Mesendoderm (in vitro differentiated cells): ENCODE results near the gene CFAP91.

Experiments
- DNase-seq: peaks from one replicate; pipeline ENCODE4 v3.0.0; 2013
- H2AK5ac ChIP-seq: 2 replicates; pipeline ENCODE4 v1.6.1; 2013; ENCODE audit warnings: low read length, inconsistent platforms
- H2BK120ac ChIP-seq: 2 replicates; pipeline ENCODE4 v1.6.1; 2013; ENCODE audit warnings: low read depth, mild to moderate bottlenecking, low read length, moderate library complexity, mixed read lengths
- H2BK15ac ChIP-seq: replicated peaks from 2 replicates; pipeline ENCODE4 v1.6.1; 2013; ENCODE audit warnings: low read depth, mild to moderate bottlenecking, moderate library complexity
- H2BK5ac ChIP-seq: 2 replicates; pipeline ENCODE4 v1.6.1; 2013; ENCODE audit warnings: low read length, inconsistent platforms
- H3K18ac ChIP-seq: 2 replicates; pipeline ENCODE4 v1.6.1; 2013; ENCODE audit warnings: mild to moderate bottlenecking, low read length, mixed read lengths
- H3K23ac ChIP-seq: one replicate; pipeline ENCODE4 v1.6.1; 2013; ENCODE audit warnings: low read length
- H3K27ac ChIP-seq: 2 replicates; pipeline ENCODE4 v1.5.1; 2013; ENCODE audit warnings: low read depth, mild to moderate bottlenecking, inconsistent platforms, low read length, moderate library complexity
- H3K27me3 ChIP-seq: 2 replicates; pipeline ENCODE4 v1.6.1; 2013; ENCODE audit warnings: low read length, control low read depth, mild to moderate bottlenecking, inconsistent platforms; ENCODE audit not compliant: insufficient read depth, poor library complexity
- H3K36me3 ChIP-seq: 2 replicates; pipeline ENCODE4 v1.6.1; 2013; ENCODE audit warnings: low read length, inconsistent platforms; ENCODE audit not compliant: control insufficient read depth, insufficient read depth
- H3K4ac ChIP-seq: one replicate; pipeline ENCODE4 v1.6.1; 2013; ENCODE audit warnings: low read depth, mild to moderate bottlenecking, low read length, moderate library complexity
- H3K4me1 ChIP-seq: 2 replicates; pipeline ENCODE4 v1.6.1; 2013; ENCODE audit warnings: low read depth, low read length, inconsistent platforms; ENCODE audit not compliant: control insufficient read depth
- H3K4me2 ChIP-seq: 2 replicates; pipeline ENCODE4 v1.6.1; 2013; ENCODE audit warnings: low read length
- H3K4me3 ChIP-seq: 2 replicates; pipeline ENCODE4 v1.5.1; 2013; ENCODE audit warnings: mild to moderate bottlenecking, low read length
- H3K56ac ChIP-seq: one replicate; pipeline ENCODE4 v1.6.1; 2013; ENCODE audit warnings: low read length
- H3K79me1 ChIP-seq: 2 replicates; pipeline ENCODE4 v1.6.1; 2013; ENCODE audit warnings: low read length, inconsistent platforms
- H3K79me2 ChIP-seq: 2 replicates; pipeline ENCODE4 v1.6.1; 2013; ENCODE audit warnings: mild to moderate bottlenecking, low read length; ENCODE audit not compliant: control insufficient read depth, insufficient read depth
- H3K9ac ChIP-seq: 2 replicates; pipeline ENCODE4 v1.6.1; 2013; ENCODE audit warnings: low read length, inconsistent platforms
- H4K5ac ChIP-seq: one replicate; pipeline ENCODE4 v1.6.1; 2013; ENCODE audit warnings: low read length
- H4K8ac ChIP-seq: one replicate; pipeline ENCODE4 v1.6.1; 2013; ENCODE audit warnings: low read depth, mild to moderate bottlenecking, control low read depth, low read length, moderate library complexity
- WGBS: extraction: QIAGEN DNeasy Blood & Tissue Kit; methylation state at CpG from one replicate; pipeline ENCODE4 v1.1.7; 2013; ENCODE audit warnings: low lambda C conversion rate, missing lambda C conversion rate; ENCODE audit not compliant: insufficient coverage; ENCODE audit errors: extremely low coverage; 5-methylcytosine and 5-hydroxymethylcytosine counted together

Gene CFAP91

GRCh38 chr3:119660474-119661440, 42.1 kb upstream of the CFAP91 start, which contains the start of gene POPDC2:
Gene POPDC2, minus strand, starts transcription at chr3:119660589. Its CDS starts 166 bp downstream, at chr3:119660423.
- Histone ChIP-seq H2BK120ac (no peak within 1 kb of the TSS), H4K5ac (no peak within 1 kb of the TSS), H3K4me2 (no peak within 1 kb of the TSS), H3K27ac (no peak within 1 kb of the TSS), H3K9ac (no peak within 1 kb of the TSS), H3K27me3 (no peaks in the 10 kb centered on the region), H3K23ac (no peak within 1 kb of the TSS), H4K8ac (no peak within 1 kb of the TSS), H3K79me1 (no peaks in the 10 kb centered on the region), H2BK5ac (no peak within 1 kb of the TSS), H3K79me2 (no peaks in the 10 kb centered on the region), H3K4me3 (no peak within 1 kb of the TSS), H3K4ac (no peak within 1 kb of the TSS), H3K18ac (no peak within 1 kb of the TSS), H2AK5ac (no peak within 1 kb of the TSS), H3K56ac (no peak within 1 kb of the TSS), H3K36me3 (no peaks in the 10 kb centered on the region), H2BK15ac (no peak within 1 kb of the TSS), H3K4me1 (no peaks in the 10 kb centered on the region)
- no CpG with 5 or more reads among the region's 9 CpGs for WGBS
- peak; percentile 33 for DNase-seq

GRCh38 chr3:119662604-119663373, 40.0 kb upstream of the CFAP91 start:
- Histone ChIP-seq H2BK15ac (no peak overlapping the region), H4K5ac (no peak overlapping the region), H3K27ac (no peak overlapping the region), H3K4me1 (no peaks in the 10 kb centered on the region), H3K9ac (no peak overlapping the region), H3K36me3 (no peaks in the 10 kb centered on the region), H3K4me2 (no peak overlapping the region), H2BK120ac (no peak overlapping the region), H3K79me2 (no peaks in the 10 kb centered on the region), H4K8ac (no peak overlapping the region), H3K23ac (no peak overlapping the region), H3K4me3 (no peak overlapping the region), H2AK5ac (no peak overlapping the region), H2BK5ac (no peak overlapping the region), H3K18ac (no peak overlapping the region), H3K27me3 (no peaks in the 10 kb centered on the region), H3K79me1 (no peaks in the 10 kb centered on the region), H3K56ac (no peak overlapping the region), H3K4ac (no peak overlapping the region)
- DNase-seq, result no peak
- WGBS, result no CpG with 5 or more reads among the region's 1 CpG

- H3K27me3 ChIP-seq, result no peaks in the 10 kb centered on the region
- no peak overlapping the region for H3K4me2 ChIP-seq
- DNase-seq, result no peak
- no peak overlapping the region for H3K4me3 ChIP-seq
- H3K56ac ChIP-seq, result no peak overlapping the region
- no peaks in the 10 kb centered on the region for H3K79me1 ChIP-seq
- no peak overlapping the region for H2BK5ac ChIP-seq
- no peak overlapping the region for H2AK5ac ChIP-seq
- no peak overlapping the region for H2BK120ac ChIP-seq
- no peak overlapping the region for H3K18ac ChIP-seq
- no CpG with 5 or more reads among the region's 2 CpGs for WGBS
- H3K4me1 ChIP-seq, result no peaks in the 10 kb centered on the region
- no peak overlapping the region for H4K5ac ChIP-seq
- H3K36me3 ChIP-seq, result no peaks in the 10 kb centered on the region
- no peak overlapping the region for H3K27ac ChIP-seq
- no peak overlapping the region for H3K9ac ChIP-seq
- no peak overlapping the region for H3K4ac ChIP-seq
- no peaks in the 10 kb centered on the region for H3K79me2 ChIP-seq
- no peak overlapping the region for H4K8ac ChIP-seq
- H2BK15ac ChIP-seq, result no peak overlapping the region
- H3K23ac ChIP-seq, result no peak overlapping the region
These were observed 38.9 kb upstream of the CFAP91 start for GRCh38 chr3:119663885-119664284.

- Histone ChIP-seq H3K4ac (no peak overlapping the region), H3K27ac (no peak overlapping the region), H3K56ac (no peak overlapping the region), H3K4me1 (no peaks in the 10 kb centered on the region), H2BK120ac (no peak overlapping the region), H3K23ac (no peak overlapping the region), H4K5ac (no peak overlapping the region), H3K4me2 (no peak overlapping the region), H3K79me2 (no peaks in the 10 kb centered on the region), H3K18ac (no peak overlapping the region), H2BK15ac (no peak overlapping the region), H3K36me3 (no peaks in the 10 kb centered on the region), H2AK5ac (no peak overlapping the region), H4K8ac (no peak overlapping the region), H2BK5ac (no peak overlapping the region), H3K9ac (no peak overlapping the region), H3K4me3 (no peak overlapping the region), H3K27me3 (no peaks in the 10 kb centered on the region), H3K79me1 (no peaks in the 10 kb centered on the region)
- WGBS, result no CpG with 5 or more reads among the region's 4 CpGs
- DNase-seq, result no peak
These were observed 38.5 kb upstream of the CFAP91 start for GRCh38 chr3:119664370-119664769.

GRCh38 chr3:119664850-119665379, 37.9 kb upstream of the CFAP91 start:
- Histone ChIP-seq H3K56ac (no peak overlapping the region), H2BK15ac (no peak overlapping the region), H3K4ac (no peak overlapping the region), H3K36me3 (no peaks in the 10 kb centered on the region), H3K79me1 (no peaks in the 10 kb centered on the region), H3K4me2 (no peak overlapping the region), H2BK120ac (no peak overlapping the region), H4K5ac (no peak overlapping the region), H3K9ac (no peak overlapping the region), H4K8ac (no peak overlapping the region), H2BK5ac (no peak overlapping the region), H3K23ac (no peak overlapping the region), H3K18ac (no peak overlapping the region), H3K4me3 (no peak overlapping the region), H3K4me1 (no peaks in the 10 kb centered on the region), H2AK5ac (no peak overlapping the region), H3K27me3 (no peaks in the 10 kb centered on the region), H3K27ac (no peak overlapping the region), H3K79me2 (no peaks in the 10 kb centered on the region)
- no CpG with 5 or more reads among the region's 4 CpGs for WGBS
- DNase-seq, result peak; percentile 70
